H1 (cell line): ENCODE measurements around the gene NRSN1. TPM values are rescaled to one million over a fixed set of nuclear protein-coding genes. Genes with fewer than 3 reads are reported as not detected.

Experiments
- EP300 ChIP-seq, 2 experiments: IDR thresholded peaks; 1 replicate in 1 of 2; 2 replicates in 1 of 2; pipeline ENCODE4 v1.6.1; 2011 to 2012; ENCODE audit warnings: low read depth in 2 of 2, low read length in 2 of 2, mild to moderate bottlenecking in 2 of 2, borderline replicate concordance in 1 of 2, inconsistent platforms in 1 of 2, moderate library complexity in 1 of 2
- JUN ChIP-seq: IDR thresholded peaks from 2 replicates; pipeline ENCODE4 v1.6.1; 2011; ENCODE audit warnings: low read depth, mild to moderate bottlenecking, improper control_type of control experiment, low read length
- KDM4A ChIP-seq: IDR thresholded peaks from one replicate; pipeline ENCODE4 v1.7.1; 2012; ENCODE audit warnings: low read depth, mild to moderate bottlenecking, moderate library complexity, low read length, inconsistent platforms; ENCODE audit not compliant: severe bottlenecking
- PHF8 ChIP-seq: fragments of 200-600 bp; sonication (generic); conservative IDR thresholded peaks from 2 replicates; pipeline ENCODE4 v1.7.1; 2012; ENCODE audit warnings: low read depth, mild to moderate bottlenecking, inconsistent platforms, low read length, moderate library complexity
- RNF2 ChIP-seq: fragments of 200-900, 300-1000 bp; sonication (generic); IDR thresholded peaks from 2 replicates; pipeline ENCODE4 v1.7.1; 2016; ENCODE audit warnings: borderline replicate concordance, low read depth, mild to moderate bottlenecking, antibody characterized with exemption, low read length; ENCODE audit not compliant: poor library complexity, severe bottlenecking; ENCODE audit errors: missing control alignments
- SIX5 ChIP-seq: IDR thresholded peaks from 2 replicates; pipeline ENCODE4 v1.6.1; 2011; ENCODE audit warnings: mild to moderate bottlenecking, low read depth, low read length
- SP2 ChIP-seq: IDR thresholded peaks from 2 replicates; pipeline ENCODE4 v1.6.1; 2012; ENCODE audit warnings: mild to moderate bottlenecking, low read length, inconsistent platforms
- SP4 ChIP-seq: IDR thresholded peaks from 2 replicates; pipeline ENCODE4 v1.6.1; 2012; ENCODE audit warnings: low read length, inconsistent platforms
- polyA plus RNA-seq, 7 experiments: library from polyadenylated mRNA; depleted of rRNA in 3 of 7; stranded (reverse) in 5 of 7; unstranded in 2 of 7; fragments of >200 nt in 5 of 7; fragments of 200-250 nt in 2 of 7; gene quantifications; 1 replicate in 5 of 7; 2 replicates in 1 of 7; 4 replicates in 1 of 7; pipeline versions ENCODE4 v1.2.1 to v1.2.3, GENCODE V29; 2011 to 2013; ENCODE audit warnings: missing spikeins in 2 of 7, mixed read lengths in 2 of 7
- total RNA-seq: library from RNA; stranded (reverse); fragmentation: NEBNext Ultra II Directional; extraction: Animal tissue kit (Norgen Biotek cat#: 25700); gene quantifications from 2 replicates; pipeline ENCODE4 v1.2.1, GENCODE V29; 2021

The NRSN1 gene
- total and polyA plus RNA-seq, 2 of the 8 experiments (the other 6 are each of a cell fraction or from before 2014, with no cell fraction given), result 0.15 to 0.78 TPM

DNA sequence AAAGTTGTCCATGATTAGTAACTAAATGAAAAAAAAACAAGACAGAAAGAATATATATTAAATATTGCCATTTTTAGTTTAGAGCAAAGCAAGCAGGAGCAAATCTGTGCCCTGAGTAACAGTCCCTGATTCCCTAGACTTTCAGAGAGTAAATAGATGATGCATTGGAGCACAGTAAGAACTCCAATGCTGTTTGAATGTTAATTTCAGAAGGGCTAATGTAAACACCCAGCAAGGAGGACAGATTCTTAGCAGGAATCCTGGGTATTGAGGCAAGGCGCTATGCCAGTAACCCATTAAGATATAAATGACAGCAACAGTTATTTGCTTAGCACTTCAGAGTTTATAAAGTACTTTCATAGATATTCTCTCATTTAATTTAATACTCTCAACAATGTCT lies 15.6 kb upstream of the NRSN1 start (continued):
- no peak for TF ChIP-seq JUN
- no peak for TF ChIP-seq KDM4A
- no peak for TF ChIP-seq SIX5
- TF ChIP-seq EP300 (IDR thresholded peaks at IDR 0.05; ENCODE audit: borderline replicate concordance in 1 of 2, low read depth in 2 of 2, low read length in 2 of 2), result no peak
- no peak for TF ChIP-seq SP2
- no peak for TF ChIP-seq RNF2
- TF ChIP-seq SP4, result no peak
- no peak for TF ChIP-seq PHF8
